Neural cell (in vitro differentiated cells): Measurements from ENCODE around the gene EYA4. TPM values are rescaled to one million over a fixed set of nuclear protein-coding genes. Genes with fewer than 3 reads are reported as not detected.

Experiments used
- H2AFZ ChIP-seq: fragments of 200-600, 300-800 bp; sonication (generic), shearing (Covaris generic); 2 replicates; pipeline ENCODE4 v1.6.0; 2014; ENCODE audit warnings: low read depth, mild to moderate bottlenecking, antibody characterized with exemption, low read length, moderate library complexity
- H3F3A ChIP-seq: fragments of 200-600 bp; shearing (Covaris generic); 2 replicates; pipeline ENCODE4 v1.6.1; 2016; ENCODE audit warnings: mild to moderate bottlenecking, moderate library complexity, mixed read lengths, antibody characterized with exemption, low read length; ENCODE audit not compliant: insufficient read depth, poor library complexity, severe bottlenecking
- H3K27ac ChIP-seq: fragments of 200-600, 300-800 bp; sonication (generic), shearing (Covaris generic); 2 replicates; pipeline ENCODE4 v1.5.1; 2014; ENCODE audit warnings: mild to moderate bottlenecking, low read length, moderate library complexity
- H3K27me3 ChIP-seq: fragments of 300-800, 200-600 bp; sonication (generic), shearing (Covaris generic); 2 replicates; pipeline ENCODE4 v1.6.0; 2014; ENCODE audit warnings: mild to moderate bottlenecking, low read depth, low read length, moderate library complexity; ENCODE audit not compliant: insufficient read depth
- H3K36me3 ChIP-seq: fragments of 300-800, 200-600 bp; sonication (generic), shearing (Covaris generic); 2 replicates; pipeline ENCODE4 v1.5.1; 2014; ENCODE audit warnings: mild to moderate bottlenecking, antibody characterized with exemption, low read length, moderate library complexity; ENCODE audit not compliant: insufficient read depth
- H3K4me2 ChIP-seq: fragments of 300-800, 200-600 bp; sonication (generic), shearing (Covaris generic); 2 replicates; pipeline ENCODE4 v1.6.0; 2014; ENCODE audit warnings: mild to moderate bottlenecking, low read length
- H3K4me3 ChIP-seq: fragments of 300-800, 200-600 bp; sonication (generic), shearing (Covaris generic); 2 replicates; pipeline ENCODE4 v1.5.1; 2014; ENCODE audit warnings: mild to moderate bottlenecking, low read length, moderate library complexity
- H3K79me2 ChIP-seq: fragments of 200-600 bp; shearing (Covaris generic); replicated peaks from 2 replicates; pipeline ENCODE4 v1.6.0; 2014; ENCODE audit warnings: mild to moderate bottlenecking, low read length, moderate library complexity; ENCODE audit not compliant: insufficient read depth
- H3K9ac ChIP-seq: fragments of 300-800, 200-600 bp; sonication (generic), shearing (Covaris generic); 2 replicates; pipeline ENCODE4 v1.6.1; 2016; ENCODE audit warnings: mild to moderate bottlenecking, low read length, mixed read lengths
- H3K9me2 ChIP-seq: fragments of 200-600 bp; shearing (Covaris generic); 2 replicates; pipeline ENCODE4 v1.6.1; 2016; ENCODE audit warnings: mild to moderate bottlenecking, low read length, mixed read lengths; ENCODE audit not compliant: insufficient read depth
- H3K9me3 ChIP-seq: fragments of 200-600, 300-800 bp; sonication (generic), shearing (Covaris generic); 2 replicates; pipeline ENCODE4 v1.6.1; 2016; ENCODE audit warnings: mild to moderate bottlenecking, mixed run types, low read length, moderate library complexity, mixed read lengths
- H4K20me1 ChIP-seq: fragments of 200-600 bp; shearing (Covaris generic); 2 replicates; pipeline ENCODE4 v1.6.1; 2016; ENCODE audit warnings: mild to moderate bottlenecking, mixed run types; ENCODE audit not compliant: insufficient read depth
- EP300 ChIP-seq: fragments of 450-650 bp; conservative IDR thresholded peaks from 2 replicates; pipeline ENCODE4 v1.6.1; 2014; ENCODE audit warnings: antibody characterized with exemption, mild to moderate bottlenecking, moderate library complexity; ENCODE audit not compliant: poor library complexity, severe bottlenecking
- EZH2 ChIP-seq: fragments of 200-600, 300-800 bp; shearing (Covaris generic), sonication (generic); IDR thresholded peaks from 2 replicates; pipeline ENCODE4 v1.6.1; 2014; ENCODE audit warnings: antibody characterized with exemption, low read length, borderline replicate concordance, mild to moderate bottlenecking; ENCODE audit not compliant: insufficient read depth, poor library complexity, severe bottlenecking
- MXI1 ChIP-seq: fragments of 450-650 bp; conservative IDR thresholded peaks from 2 replicates; pipeline ENCODE4 v1.6.1; 2014; ENCODE audit warnings: antibody characterized with exemption, mild to moderate bottlenecking; ENCODE audit not compliant: poor library complexity, severe bottlenecking
- POLR2AphosphoS5 ChIP-seq: IDR thresholded peaks from 2 replicates; pipeline ENCODE4 v1.6.1; 2012
- RAD21 ChIP-seq: fragments of 450-650 bp; conservative IDR thresholded peaks from 2 replicates; pipeline ENCODE4 v1.6.1; 2014; ENCODE audit warnings: antibody characterized with exemption, mild to moderate bottlenecking, moderate library complexity
- SMC3 ChIP-seq: fragments of 450-650 bp; conservative IDR thresholded peaks from 2 replicates; pipeline ENCODE4 v1.6.1; 2014; ENCODE audit warnings: antibody characterized with exemption, mild to moderate bottlenecking, moderate library complexity; ENCODE audit not compliant: poor library complexity
- TAF1 ChIP-seq: IDR thresholded peaks from 2 replicates; pipeline ENCODE4 v1.6.1; 2012; ENCODE audit warnings: low read depth
- polyA plus RNA-seq: library from polyadenylated mRNA; depleted of rRNA; stranded (reverse); fragments of >200 nt; gene quantifications from 2 replicates; pipeline ENCODE4 v1.2.3, GENCODE V29; 2014
- TF ChIP-seq, protein P1 (sequence below): IDR thresholded peaks from 2 replicates; pipeline ENCODE4 v1.6.1; 2012; ENCODE audit warnings: borderline replicate concordance
- TF ChIP-seq, protein P2 (sequence below): fragments of 450-650 bp; IDR thresholded peaks from 2 replicates; pipeline ENCODE4 v1.5.1; 2014; ENCODE audit warnings: antibody characterized with exemption, mild to moderate bottlenecking, moderate library complexity; ENCODE audit not compliant: poor library complexity, severe bottlenecking

Gene EYA4
- polyA plus RNA-seq, 1 donor from 2014 or later: 2.6 TPM

DNA sequence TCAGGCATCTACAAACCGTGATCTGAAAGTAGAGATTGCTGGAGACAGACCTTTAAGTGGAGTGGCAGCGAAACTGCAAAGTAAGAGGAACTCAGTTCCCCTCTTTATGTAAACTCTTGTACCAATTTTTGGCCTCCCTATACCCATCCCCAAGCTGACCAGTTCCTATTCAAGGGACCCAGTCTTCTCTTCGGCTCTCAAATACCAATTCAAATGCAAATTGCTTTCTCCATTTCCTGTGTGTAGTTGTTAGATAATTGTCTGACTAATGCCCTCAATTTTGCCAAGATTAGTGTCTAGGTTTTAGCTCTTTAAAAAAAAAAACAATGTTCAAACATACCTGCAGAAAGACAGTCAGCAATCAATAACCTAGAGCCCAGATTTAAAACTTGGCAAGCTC lies 150.9 kb downstream of the EYA4 start:
- Histone ChIP-seq H4K20me1 (no peaks in the 10 kb centered on the region), H3K9ac (no peak overlapping the region), H3K36me3 (no peaks in the 10 kb centered on the region), H3K4me2 (no peak overlapping the region), H3K27ac (no peak overlapping the region), H3F3A (no peaks in the 10 kb centered on the region), H3K79me2 (no peaks in the 10 kb centered on the region), H3K27me3 (no peaks in the 10 kb centered on the region), H3K9me2 (no peaks in the 10 kb centered on the region), H3K9me3 (no peaks in the 10 kb centered on the region), H2AFZ (no peak overlapping the region), H3K4me3 (no peak overlapping the region)
- TF ChIP-seq POLR2AphosphoS5 (no peak), EZH2 (no peak), MXI1 (no peak), EP300 (no peak), SMC3 (no peak)
- TF ChIP-seq, protein P1, sequence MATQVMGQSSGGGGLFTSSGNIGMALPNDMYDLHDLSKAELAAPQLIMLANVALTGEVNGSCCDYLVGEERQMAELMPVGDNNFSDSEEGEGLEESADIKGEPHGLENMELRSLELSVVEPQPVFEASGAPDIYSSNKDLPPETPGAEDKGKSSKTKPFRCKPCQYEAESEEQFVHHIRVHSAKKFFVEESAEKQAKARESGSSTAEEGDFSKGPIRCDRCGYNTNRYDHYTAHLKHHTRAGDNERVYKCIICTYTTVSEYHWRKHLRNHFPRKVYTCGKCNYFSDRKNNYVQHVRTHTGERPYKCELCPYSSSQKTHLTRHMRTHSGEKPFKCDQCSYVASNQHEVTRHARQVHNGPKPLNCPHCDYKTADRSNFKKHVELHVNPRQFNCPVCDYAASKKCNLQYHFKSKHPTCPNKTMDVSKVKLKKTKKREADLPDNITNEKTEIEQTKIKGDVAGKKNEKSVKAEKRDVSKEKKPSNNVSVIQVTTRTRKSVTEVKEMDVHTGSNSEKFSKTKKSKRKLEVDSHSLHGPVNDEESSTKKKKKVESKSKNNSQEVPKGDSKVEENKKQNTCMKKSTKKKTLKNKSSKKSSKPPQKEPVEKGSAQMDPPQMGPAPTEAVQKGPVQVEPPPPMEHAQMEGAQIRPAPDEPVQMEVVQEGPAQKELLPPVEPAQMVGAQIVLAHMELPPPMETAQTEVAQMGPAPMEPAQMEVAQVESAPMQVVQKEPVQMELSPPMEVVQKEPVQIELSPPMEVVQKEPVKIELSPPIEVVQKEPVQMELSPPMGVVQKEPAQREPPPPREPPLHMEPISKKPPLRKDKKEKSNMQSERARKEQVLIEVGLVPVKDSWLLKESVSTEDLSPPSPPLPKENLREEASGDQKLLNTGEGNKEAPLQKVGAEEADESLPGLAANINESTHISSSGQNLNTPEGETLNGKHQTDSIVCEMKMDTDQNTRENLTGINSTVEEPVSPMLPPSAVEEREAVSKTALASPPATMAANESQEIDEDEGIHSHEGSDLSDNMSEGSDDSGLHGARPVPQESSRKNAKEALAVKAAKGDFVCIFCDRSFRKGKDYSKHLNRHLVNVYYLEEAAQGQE: no peak

DNA sequence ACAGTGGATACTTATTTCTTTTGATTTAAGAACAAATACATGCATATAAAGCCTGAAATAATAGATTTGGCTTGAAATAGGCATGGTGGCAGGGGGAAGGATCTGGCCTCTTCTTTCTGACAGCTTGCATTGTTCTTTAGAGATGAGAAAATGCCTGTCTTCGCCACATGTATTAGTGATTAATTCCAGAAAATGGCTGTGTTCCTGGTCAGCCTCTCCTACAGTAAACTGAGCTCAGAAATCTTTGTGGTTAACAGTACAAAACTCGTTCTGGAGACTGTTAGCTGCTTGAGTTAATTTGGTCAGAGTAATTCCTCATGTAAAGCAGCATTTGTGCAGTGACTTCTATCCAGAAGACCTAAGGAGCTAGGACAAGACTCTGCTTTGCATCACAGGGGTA lies 151.5 kb downstream of the EYA4 start:
- Histone ChIP-seq H3F3A (no peaks in the 10 kb centered on the region), H3K4me2 (no peak overlapping the region), H2AFZ (no peak overlapping the region), H3K9me2 (no peaks in the 10 kb centered on the region), H3K27me3 (no peaks in the 10 kb centered on the region), H4K20me1 (no peaks in the 10 kb centered on the region), H3K9ac (no peak overlapping the region), H3K27ac (no peak overlapping the region), H3K4me3 (no peak overlapping the region), H3K9me3 (no peaks in the 10 kb centered on the region), H3K36me3 (no peaks in the 10 kb centered on the region), H3K79me2 (no peaks in the 10 kb centered on the region)
- TF ChIP-seq TAF1 (no peak), EZH2 (no peak), POLR2AphosphoS5 (no peak), RAD21 (no peak), MXI1 (no peak), EP300 (no peak), SMC3 (no peak)
- TF ChIP-seq, protein P1: no peak
- TF ChIP-seq, protein P2, sequence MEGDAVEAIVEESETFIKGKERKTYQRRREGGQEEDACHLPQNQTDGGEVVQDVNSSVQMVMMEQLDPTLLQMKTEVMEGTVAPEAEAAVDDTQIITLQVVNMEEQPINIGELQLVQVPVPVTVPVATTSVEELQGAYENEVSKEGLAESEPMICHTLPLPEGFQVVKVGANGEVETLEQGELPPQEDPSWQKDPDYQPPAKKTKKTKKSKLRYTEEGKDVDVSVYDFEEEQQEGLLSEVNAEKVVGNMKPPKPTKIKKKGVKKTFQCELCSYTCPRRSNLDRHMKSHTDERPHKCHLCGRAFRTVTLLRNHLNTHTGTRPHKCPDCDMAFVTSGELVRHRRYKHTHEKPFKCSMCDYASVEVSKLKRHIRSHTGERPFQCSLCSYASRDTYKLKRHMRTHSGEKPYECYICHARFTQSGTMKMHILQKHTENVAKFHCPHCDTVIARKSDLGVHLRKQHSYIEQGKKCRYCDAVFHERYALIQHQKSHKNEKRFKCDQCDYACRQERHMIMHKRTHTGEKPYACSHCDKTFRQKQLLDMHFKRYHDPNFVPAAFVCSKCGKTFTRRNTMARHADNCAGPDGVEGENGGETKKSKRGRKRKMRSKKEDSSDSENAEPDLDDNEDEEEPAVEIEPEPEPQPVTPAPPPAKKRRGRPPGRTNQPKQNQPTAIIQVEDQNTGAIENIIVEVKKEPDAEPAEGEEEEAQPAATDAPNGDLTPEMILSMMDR: no peak
